Measurements from ENCODE around the gene ACOT8. TPM values are rescaled to one million over a fixed set of nuclear protein-coding genes. Genes with fewer than 3 reads are reported as not detected.
A peak's percentile ranks its signal among the peaks of the same experiment; 100 is the strongest.

The ACOT8 gene
- total RNA-seq, 2 donors from 2014 or later = 27.9 to 34.3 TPM

GRCh38 chr20:45892828-45893500 lies 35.8 kb upstream of the ACOT8 start:
- Mint-ChIP-seq H3K27ac (peak overlapping the region; percentile 30), H3K9me3 (no peaks in the 10 kb centered on the region), H3K36me3 (ENCODE audit: insufficient read depth in 2 of 2) (peaks cover 0 to 2% of the 10 kb centered on the region in 2 donors), H3K4me1 (ENCODE audit: low read depth) (peaks cover 22% of the 10 kb centered on the region), H3K4me3 (peak overlapping the region; percentile 94), H3K27me3 (ENCODE audit: low read depth) (no peaks in the 10 kb centered on the region)
- DNase-seq = peak; percentile 37 to 54
- ATAC-seq (replicated peaks in 1 of 2) = peak; percentile 34 to 47

DNA sequence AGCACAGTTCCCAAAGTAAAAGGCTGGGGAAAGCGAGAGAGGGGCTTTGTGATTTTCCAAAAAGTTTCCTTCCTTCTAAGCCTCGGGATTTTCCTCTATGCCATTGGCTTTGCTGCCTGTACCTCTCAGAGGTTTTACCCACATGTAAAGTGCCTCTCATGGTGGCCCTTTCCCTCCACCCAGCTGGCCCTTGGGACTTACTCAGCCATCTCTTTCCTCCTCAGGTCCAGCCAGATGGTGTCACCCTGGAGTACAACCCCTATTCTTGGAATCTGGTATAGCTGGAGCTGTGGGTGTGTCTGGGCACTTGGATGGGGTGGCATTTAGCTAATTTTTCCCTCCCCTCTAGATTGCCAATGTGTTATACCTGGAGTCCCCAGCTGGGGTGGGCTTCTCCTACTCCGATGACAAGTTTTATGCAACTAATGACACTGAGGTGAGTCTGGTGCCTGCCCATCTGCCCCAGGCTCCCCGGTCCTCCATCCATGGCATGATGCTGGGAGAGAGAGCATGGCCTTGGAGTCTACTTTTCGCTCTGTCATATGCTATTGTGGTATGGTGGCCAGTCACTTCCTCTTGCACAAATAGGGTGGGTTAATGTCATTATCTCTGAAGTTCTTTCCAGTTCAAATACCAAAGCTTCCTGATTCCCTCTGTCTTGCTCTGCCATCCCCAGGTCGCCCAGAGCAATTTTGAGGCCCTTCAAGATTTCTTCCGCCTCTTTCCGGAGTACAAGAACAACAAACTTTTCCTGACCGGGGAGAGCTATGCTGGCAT lies 35.0 kb upstream of the ACOT8 start:
- peak overlapping the region; percentile 30 for H3K27ac Mint-ChIP-seq
- no peak for DNase-seq
- H3K4me1 Mint-ChIP-seq (ENCODE audit: low read depth) = peaks cover 22% of the 10 kb centered on the region
- H3K9me3 Mint-ChIP-seq = no peaks in the 10 kb centered on the region
- peak overlapping the region; percentile 94 for H3K4me3 Mint-ChIP-seq
- no peak for ATAC-seq (replicated peaks in 1 of 2)
- H3K36me3 Mint-ChIP-seq (ENCODE audit: insufficient read depth in 2 of 2) = peaks cover 0 to 2% of the 10 kb centered on the region in 2 donors
- H3K27me3 Mint-ChIP-seq (ENCODE audit: low read depth) = no peaks in the 10 kb centered on the region

- H3K4me3 Mint-ChIP-seq = peak within 1 kb of the TSS; percentile 94
- peak within 1 kb of the TSS; percentile 82 for H3K27ac Mint-ChIP-seq
- H3K36me3 Mint-ChIP-seq (ENCODE audit: insufficient read depth in 2 of 2) = peaks cover 0 to 2% of the 10 kb centered on the region in 2 donors
- peak; percentile 84 for ATAC-seq (replicated peaks in 1 of 2)
- H3K27me3 Mint-ChIP-seq (ENCODE audit: low read depth) = no peaks in the 10 kb centered on the region
- H3K9me3 Mint-ChIP-seq = no peaks in the 10 kb centered on the region
- peaks cover 22% of the 10 kb centered on the region for H3K4me1 Mint-ChIP-seq (ENCODE audit: low read depth)
- DNase-seq = peak; percentile 87 to 92
These were observed 34.1 kb upstream of the ACOT8 start, which contains the start of the genes CTSA and NEURL2 for GRCh38 chr20:45890985-45891983. TSS of gene CTSA (plus strand) at chr20:45891335. CDS start at chr20:45891569, 234 bp downstream. TSS of gene NEURL2 (minus strand) at chr20:45891208. CDS start at chr20:45890991, 217 bp downstream.

- no peaks in the 10 kb centered on the region for H3K9me3 Mint-ChIP-seq
- H3K36me3 Mint-ChIP-seq (ENCODE audit: insufficient read depth in 2 of 2) = peaks cover 0 to 2% of the 10 kb centered on the region in 2 donors
- peak overlapping the region; percentile 94 for H3K4me3 Mint-ChIP-seq
- peak overlapping the region; percentile 82 for H3K27ac Mint-ChIP-seq
- H3K4me1 Mint-ChIP-seq (ENCODE audit: low read depth) = peaks cover 29% of the 10 kb centered on the region
- H3K27me3 Mint-ChIP-seq (ENCODE audit: low read depth) = no peaks in the 10 kb centered on the region
- DNase-seq = peak; percentile 66 to 67
- peak; percentile 53 to 63 for ATAC-seq (replicated peaks in 1 of 2)
These were observed 33.1 kb upstream of the ACOT8 start for GRCh38 chr20:45890077-45890984.

DNA sequence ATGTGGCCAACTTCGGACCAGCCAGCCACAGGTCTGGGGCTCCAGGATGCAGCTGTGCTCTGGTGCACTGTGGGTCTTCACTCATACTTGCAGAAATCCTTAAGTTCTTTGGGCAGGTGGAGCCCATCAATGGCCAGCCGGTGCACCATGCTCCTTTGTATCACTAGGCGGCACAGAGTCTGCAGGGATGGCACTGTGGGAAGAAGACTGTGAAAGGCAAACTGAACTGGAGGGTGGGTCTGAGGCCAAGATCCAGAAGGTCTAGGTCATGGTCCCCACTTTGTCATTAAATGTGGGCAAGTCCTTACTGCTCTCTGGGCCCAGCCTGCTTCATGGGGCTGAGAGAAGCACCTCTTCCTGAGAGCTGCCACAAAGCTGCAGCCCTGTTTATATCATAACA lies 31.5 kb upstream of the ACOT8 start:
- H3K27me3 Mint-ChIP-seq (ENCODE audit: low read depth) = no peaks in the 10 kb centered on the region
- H3K4me1 Mint-ChIP-seq (ENCODE audit: low read depth) = peaks cover 42% of the 10 kb centered on the region
- no peak for DNase-seq
- ATAC-seq (replicated peaks in 1 of 2) = no peak
- no peak overlapping the region for H3K4me3 Mint-ChIP-seq
- H3K36me3 Mint-ChIP-seq (ENCODE audit: insufficient read depth in 2 of 2) = peaks cover 0 to 3% of the 10 kb centered on the region in 2 donors
- no peak overlapping the region for H3K27ac Mint-ChIP-seq
- H3K9me3 Mint-ChIP-seq = no peaks in the 10 kb centered on the region

GRCh38 chr20:45887346-45887715 lies 30.1 kb upstream of the ACOT8 start, which contains the start of gene SPATA25:
TSS of gene SPATA25 (minus strand) at chr20:45887622. CDS start at chr20:45887590, 32 bp downstream.
- Mint-ChIP-seq H3K27me3 (ENCODE audit: low read depth) (no peaks in the 10 kb centered on the region), H3K4me1 (ENCODE audit: low read depth) (peaks cover 49% of the 10 kb centered on the region), H3K27ac (no peak within 1 kb of the TSS), H3K36me3 (ENCODE audit: insufficient read depth in 2 of 2) (peaks cover 2 to 3% of the 10 kb centered on the region in 2 donors), H3K9me3 (no peaks in the 10 kb centered on the region), H3K4me3 (peak within 1 kb of the TSS in 1 of 2 donors; percentile 31)
- no peak for DNase-seq
- ATAC-seq (replicated peaks in 1 of 2) = no peak

DNA sequence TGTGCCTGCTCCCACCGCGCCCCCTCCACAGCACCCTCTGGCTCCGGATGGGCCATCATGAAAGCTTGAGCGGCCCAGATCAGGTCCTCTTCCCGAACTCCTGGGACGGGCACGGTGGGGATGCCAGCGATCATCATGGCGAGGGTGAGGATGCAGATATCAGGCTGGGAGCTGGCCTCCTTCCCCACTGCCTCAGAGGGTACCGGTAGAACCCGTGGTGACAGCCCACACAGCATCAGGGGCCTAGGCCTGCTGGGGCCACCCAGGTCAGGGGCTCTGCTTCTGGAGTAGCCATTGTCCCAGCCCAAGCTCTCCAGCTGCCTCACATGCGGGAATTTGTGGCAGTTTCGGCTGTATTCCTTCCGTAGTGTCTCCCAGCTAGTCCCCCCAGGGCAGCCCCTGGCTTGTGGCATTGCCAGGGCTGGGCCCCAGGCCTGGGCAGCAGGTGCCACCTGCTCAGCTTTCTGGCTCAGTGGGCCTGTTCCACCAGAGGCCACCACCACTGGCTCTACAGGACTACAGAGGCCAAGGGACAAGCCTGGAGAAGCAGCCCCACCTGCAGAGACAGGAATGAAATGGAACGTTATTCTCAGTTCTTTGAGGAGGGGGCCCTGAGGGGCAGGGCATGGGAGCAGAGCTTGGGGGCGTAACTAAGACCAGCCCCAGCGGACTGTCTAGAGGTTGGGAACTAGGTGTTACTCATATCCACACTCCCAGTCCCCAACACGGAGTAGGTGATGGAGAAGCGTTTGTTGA lies 29.6 kb upstream of the ACOT8 start:
- H3K4me1 Mint-ChIP-seq (ENCODE audit: low read depth) = peaks cover 49% of the 10 kb centered on the region
- H3K27ac Mint-ChIP-seq = no peak overlapping the region
- no peak for ATAC-seq (replicated peaks in 1 of 2)

DNA sequence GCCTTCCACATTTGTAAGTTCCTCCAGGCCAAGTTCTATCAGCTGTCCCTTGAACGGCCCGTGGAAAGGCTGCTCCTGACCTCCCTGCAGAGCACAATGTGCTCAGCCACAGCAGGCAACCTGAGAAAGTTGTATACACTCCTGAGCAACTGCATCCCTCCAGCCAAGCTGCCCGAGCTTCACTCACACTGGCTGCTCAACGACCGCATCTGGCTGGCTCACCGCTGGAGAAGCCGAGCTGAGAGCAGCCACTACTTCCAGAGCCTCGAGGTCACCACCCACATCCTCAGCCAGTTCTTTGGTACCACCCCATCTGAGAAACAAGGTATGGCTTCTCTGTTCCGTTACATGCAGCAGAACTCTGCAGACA lies 25.9 kb upstream of the ACOT8 start:
- no peak for ATAC-seq (replicated peaks in 1 of 2)
- Mint-ChIP-seq H3K4me1 (ENCODE audit: low read depth) (peaks cover 49% of the 10 kb centered on the region), H3K36me3 (ENCODE audit: insufficient read depth in 2 of 2) (peaks cover 2 to 5% of the 10 kb centered on the region in 2 donors), H3K27ac (no peak overlapping the region), H3K9me3 (no peaks in the 10 kb centered on the region), H3K27me3 (ENCODE audit: low read depth) (no peaks in the 10 kb centered on the region), H3K4me3 (peak overlapping the region in 1 of 2 donors; percentile 36)
- no peak for DNase-seq

More for the DNA sequence above, 29.6 kb upstream of the ACOT8 start:
- no peak for DNase-seq
- no peaks in the 10 kb centered on the region for H3K9me3 Mint-ChIP-seq
- H3K4me3 Mint-ChIP-seq = peak overlapping the region in 1 of 2 donors; percentile 31
- no peaks in the 10 kb centered on the region for H3K27me3 Mint-ChIP-seq (ENCODE audit: low read depth)
- peaks cover 2 to 3% of the 10 kb centered on the region in 2 donors for H3K36me3 Mint-ChIP-seq (ENCODE audit: insufficient read depth in 2 of 2)

GRCh38 chr20:45882469-45883099 lies 25.4 kb upstream of the ACOT8 start:
- H3K4me1 Mint-ChIP-seq (ENCODE audit: low read depth) = peaks cover 49% of the 10 kb centered on the region
- no peaks in the 10 kb centered on the region for H3K27me3 Mint-ChIP-seq (ENCODE audit: low read depth)
- DNase-seq (no peak), ATAC-seq (replicated peaks in 1 of 2) (no peak)
- peak overlapping the region; percentile 61 to 77 for H3K4me3 Mint-ChIP-seq
- H3K9me3 Mint-ChIP-seq = no peaks in the 10 kb centered on the region
- H3K27ac Mint-ChIP-seq = peak overlapping the region; percentile 80
- H3K36me3 Mint-ChIP-seq (ENCODE audit: insufficient read depth in 2 of 2) = peaks cover 2 to 5% of the 10 kb centered on the region in 2 donors

DNA sequence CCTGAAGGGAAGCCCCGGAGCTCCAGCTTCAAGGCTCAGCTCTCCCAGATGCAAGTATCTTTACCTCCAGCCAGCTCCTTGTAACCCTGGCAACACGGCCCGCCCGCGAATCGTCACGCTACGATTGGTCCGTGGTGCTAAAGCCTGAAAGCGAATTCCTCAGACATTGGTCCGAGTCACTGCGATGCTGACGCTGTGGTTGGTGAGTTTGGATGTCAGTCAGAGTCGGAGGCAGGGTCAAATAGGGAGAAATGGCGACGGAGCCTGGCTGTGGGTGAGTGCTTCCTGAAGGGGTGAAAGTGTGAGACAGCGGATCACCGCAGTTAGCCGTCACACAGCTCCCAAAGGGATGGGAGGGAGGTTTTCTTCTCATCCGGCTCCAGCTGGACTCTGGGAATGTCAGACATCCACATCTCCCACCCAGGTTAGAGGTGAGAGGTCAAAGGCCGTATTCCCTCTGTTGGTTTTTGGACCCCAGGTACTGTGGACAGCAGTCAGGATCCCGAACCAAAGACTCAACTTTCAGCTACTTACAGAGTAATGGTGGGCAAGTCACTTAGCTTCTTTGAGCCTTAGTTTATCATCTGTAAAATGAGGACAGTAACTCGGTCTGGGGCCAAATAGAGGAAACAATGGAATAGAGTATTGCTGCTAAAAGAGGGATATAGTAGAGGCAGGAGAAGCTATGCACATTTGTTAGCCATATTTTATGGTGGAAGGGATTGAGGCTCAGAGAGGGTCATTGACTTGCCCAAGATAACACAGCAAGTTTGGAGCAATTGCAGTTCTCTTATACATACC lies 24.0 kb upstream of the ACOT8 start, which contains the start of gene ZSWIM1:
ZSWIM1 (plus strand) TSS at position 240 of the 801 bp plus-strand sequence. CDS start 1,366 bp downstream, outside the sequence.
- peak within 1 kb of the TSS; percentile 80 for H3K27ac Mint-ChIP-seq
- DNase-seq = peak; percentile 97 to 99
- peak within 1 kb of the TSS; percentile 84 to 85 for H3K4me3 Mint-ChIP-seq
- H3K36me3 Mint-ChIP-seq (ENCODE audit: insufficient read depth in 2 of 2) = peaks cover 2 to 5% of the 10 kb centered on the region in 2 donors
- H3K27me3 Mint-ChIP-seq (ENCODE audit: low read depth) = no peaks in the 10 kb centered on the region
- peak; percentile 94 to 97 for ATAC-seq (replicated peaks in 1 of 2)
- no peaks in the 10 kb centered on the region for H3K9me3 Mint-ChIP-seq
- peaks cover 49% of the 10 kb centered on the region for H3K4me1 Mint-ChIP-seq (ENCODE audit: low read depth)

Measured in activated T-cell treated with anti-CD3 and anti-CD28 coated beads, Interleukin-2, amount 50 U/mL, for 72 hours (primary cell).